B cell (primary cell): Measurements from ENCODE around the gene POLD1.

Experiments used
- CTCF ChIP-seq: fragments of 200-600 bp; IDR thresholded peaks from one replicate; pipeline ENCODE4 v1.8.0; 2022; ENCODE audit warnings: antibody characterized with exemption, mild to moderate bottlenecking
- EZH2 ChIP-seq: IDR thresholded peaks from 2 replicates; pipeline ENCODE4 v1.6.1; 2012; ENCODE audit warnings: borderline replicate concordance, low read depth, mild to moderate bottlenecking, moderate library complexity, low read length; ENCODE audit not compliant: insufficient read depth, poor library complexity, severe bottlenecking

DNA sequence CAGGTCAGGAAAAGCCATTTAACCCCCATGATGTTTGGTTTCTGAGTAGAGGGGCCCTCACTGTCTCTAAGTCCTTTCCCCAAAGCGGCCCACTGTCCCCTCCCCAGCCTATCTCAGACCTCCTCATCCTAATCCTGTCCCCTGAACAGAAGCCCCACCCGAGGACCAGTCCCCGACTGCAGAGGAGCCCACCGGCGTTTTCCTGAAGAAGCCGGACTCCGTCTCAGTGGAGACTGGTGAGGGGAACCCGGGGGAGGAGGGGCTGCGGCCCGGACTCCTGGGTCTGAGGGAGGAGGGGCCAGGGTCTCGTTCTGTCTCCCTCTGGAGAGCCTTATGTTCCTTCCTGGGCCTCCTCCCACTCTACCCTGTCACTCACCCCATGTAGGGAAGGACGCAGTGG lies 51.5 kb downstream of the POLD1 start:
- TF ChIP-seq CTCF (no peak), EZH2 (no peak)
